ENCODE results near the gene TRPM2. TPM values are rescaled to one million over a fixed set of nuclear protein-coding genes. Genes with fewer than 3 reads are reported as not detected.

TRPM2 gene
- total RNA-seq, 4 donors from 2014 or later: 0.15 to 0.52 (median 0.44) TPM

- peaks cover 5% of the 10 kb centered on the region in 2 donors for H3K4me1 ChIP-seq
- in situ Hi-C loops (cut with MboI; ENCODE audit: low sequenced_read_pairs in 4 of 4): loop anchor here in 1 of 4 donors (25.0 kb wide), 1 partner anchor 443 kb away; no protein-coding TSS in a partner anchor
Observed at GRCh38 chr21:44344541-44345183, 8.8 kb upstream of the TRPM2 start.

GRCh38 chr21:44345495-44345894, 7.9 kb upstream of the TRPM2 start:
- no peak for ATAC-seq
- DNase-seq: no peak

More at GRCh38 chr21:44344541-44345183, 8.8 kb upstream of the TRPM2 start:
- H3K4me3 ChIP-seq: no peak overlapping the region
- intact Hi-C loops (cut with DNase I; ENCODE audit: low total_unique reads): no loop called here
- H3K36me3 ChIP-seq: no peaks in the 10 kb centered on the region
- ATAC-seq (no peak), DNase-seq (no peak)
- no peak for TF ChIP-seq POLR2A (IDR thresholded peaks at IDR 0.05)
- TF ChIP-seq CTCF (IDR thresholded peaks at IDR 0.05 in 4 of 5, conservative IDR thresholded peaks at IDR 0.05 in 1 of 5): no peak
- H3K27ac ChIP-seq: no peak overlapping the region
- peaks cover 8 to 21% (median 11%) of the 10 kb centered on the region in 3 donors for H3K27me3 ChIP-seq
- H3K9me3 ChIP-seq: no peaks in the 10 kb centered on the region

GRCh38 chr21:44347911-44348451, 5.4 kb upstream of the TRPM2 start:
- H3K4me1 ChIP-seq: no peaks in the 10 kb centered on the region
- ATAC-seq (no peak), DNase-seq (no peak)
- TF ChIP-seq CTCF (IDR thresholded peaks at IDR 0.05 in 4 of 5, conservative IDR thresholded peaks at IDR 0.05 in 1 of 5) (no peak), POLR2A (IDR thresholded peaks at IDR 0.05) (no peak)
- peaks cover 25 to 40% (median 33%) of the 10 kb centered on the region in 3 donors for H3K27me3 ChIP-seq
- intact Hi-C loops (cut with DNase I; ENCODE audit: low total_unique reads): no loop called here
- H3K36me3 ChIP-seq: no peaks in the 10 kb centered on the region
- no peak overlapping the region for H3K4me3 ChIP-seq
- H3K27ac ChIP-seq: no peak overlapping the region
- H3K9me3 ChIP-seq: no peaks in the 10 kb centered on the region
- in situ Hi-C loops (cut with MboI; ENCODE audit: low sequenced_read_pairs in 4 of 4): loop anchor here in 1 of 4 donors (25.0 kb wide), 1 partner anchor 439 kb away; no protein-coding TSS in a partner anchor

More at GRCh38 chr21:44345495-44345894, 7.9 kb upstream of the TRPM2 start:
- in situ Hi-C loops (cut with MboI; ENCODE audit: low sequenced_read_pairs in 4 of 4) (loop anchor here in 1 of 4 donors (25.0 kb wide), 1 partner anchor 442 kb away; no protein-coding TSS in a partner anchor), intact Hi-C loops (cut with DNase I; ENCODE audit: low total_unique reads) (no loop called here)
- H3K27me3 ChIP-seq: peaks cover 11 to 23% (median 14%) of the 10 kb centered on the region in 3 donors
- no peak overlapping the region for H3K4me3 ChIP-seq
- TF ChIP-seq POLR2A (IDR thresholded peaks at IDR 0.05): no peak
- TF ChIP-seq CTCF (IDR thresholded peaks at IDR 0.05 in 4 of 5, conservative IDR thresholded peaks at IDR 0.05 in 1 of 5): no peak
- no peaks in the 10 kb centered on the region for H3K9me3 ChIP-seq
- H3K27ac ChIP-seq: no peak overlapping the region
- H3K4me1 ChIP-seq: no peaks in the 10 kb centered on the region
- H3K36me3 ChIP-seq: no peaks in the 10 kb centered on the region

- Histone ChIP-seq H3K4me3 (no peak overlapping the region), H3K27me3 (peaks cover 25 to 40% (median 36%) of the 10 kb centered on the region in 3 donors), H3K4me1 (no peaks in the 10 kb centered on the region), H3K36me3 (no peaks in the 10 kb centered on the region), H3K27ac (no peak overlapping the region), H3K9me3 (no peaks in the 10 kb centered on the region)
- intact Hi-C loops (cut with DNase I; ENCODE audit: low total_unique reads) (no loop called here), in situ Hi-C loops (cut with MboI; ENCODE audit: low sequenced_read_pairs in 4 of 4) (loop anchor here in 1 of 4 donors (25.0 kb wide), 1 partner anchor 438 kb away; no protein-coding TSS in a partner anchor)
- no peak for ATAC-seq
- TF ChIP-seq POLR2A (IDR thresholded peaks at IDR 0.05): no peak
- no peak for TF ChIP-seq CTCF (IDR thresholded peaks at IDR 0.05 in 4 of 5, conservative IDR thresholded peaks at IDR 0.05 in 1 of 5)
- DNase-seq: no peak
Observed at GRCh38 chr21:44348861-44349260, 4.6 kb upstream of the TRPM2 start.
